Sigmoid colon (tissue), 7 donors: ENCODE results near the gene ORC1. TPM values are rescaled to one million over a fixed set of nuclear protein-coding genes. Genes with fewer than 3 reads are reported as not detected.

Source experiments
- DNase-seq: peaks from one replicate; pipeline ENCODE4 v3.0.0-alpha.2; 2019
- H3K27ac ChIP-seq, 4 donors: fragments of 200-600 bp; sonication (generic); one replicate each; pipeline ENCODE4 v1.5.1; 2016 to 2019; ENCODE audit warnings: mild to moderate bottlenecking in 1 of 4
- H3K27me3 ChIP-seq, 3 donors: fragments of 200-600 bp; sonication (generic); one replicate each; pipeline ENCODE4 v1.5.1; 2019; ENCODE audit warnings: mild to moderate bottlenecking in 1 of 3
- H3K36me3 ChIP-seq, 4 donors: fragments of 200-600 bp; sonication (generic); one replicate each; pipeline ENCODE4 v1.5.1; 2016 to 2019
- H3K4me1 ChIP-seq, 4 donors: fragments of 200-600 bp; sonication (generic); one replicate each; pipeline ENCODE4 v1.5.1; 2017 to 2019
- H3K4me3 ChIP-seq, 4 donors: fragments of 200-600 bp; sonication (generic); one replicate each; pipeline ENCODE4 v1.5.1; 2017 to 2019; ENCODE audit warnings: mild to moderate bottlenecking in 2 of 4, moderate library complexity in 1 of 4
- H3K9me3 ChIP-seq, 4 donors: fragments of 200-600 bp in 3 of 4; sonication (generic) in 3 of 4; one replicate each; pipeline versions ENCODE4 v1.5.1 to v1.6.1; 2013 to 2019
- EP300 ChIP-seq, 4 donors: sonication (generic); formaldehyde crosslinking; IDR thresholded peaks; one replicate each; pipeline ENCODE4 v1.6.1; 2017; ENCODE audit warnings: antibody characterized with exemption in 4 of 4
- POLR2A ChIP-seq, 2 donors: fragments of 450-650 bp; IDR thresholded peaks; one replicate each; pipeline ENCODE4 v1.6.1; 2016; ENCODE audit warnings: antibody characterized with exemption in 2 of 2, mild to moderate bottlenecking in 2 of 2, moderate library complexity in 2 of 2
- POLR2AphosphoS5 ChIP-seq, 4 donors: sonication (generic); formaldehyde crosslinking; IDR thresholded peaks; one replicate each; pipeline ENCODE4 v1.6.1; 2017; ENCODE audit warnings: antibody characterized with exemption in 4 of 4
- WGBS, 2 donors: extraction: QIAGEN DNeasy Blood & Tissue Kit; methylation state at CpG; one replicate each; pipeline ENCODE4 v1.1.7; 2013; 5-methylcytosine and 5-hydroxymethylcytosine counted together
- intact Hi-C: fragments of 100-400 bp; cut with DNase I; formaldehyde crosslinking; loops from one replicate; pipeline ENCODE4 v1.15.1; 2023
- polyA plus RNA-seq, 3 donors: library from polyadenylated mRNA; stranded (reverse); fragments of 200-250 nt; gene quantifications; one replicate each; pipeline ENCODE4 v1.2.3, GENCODE V29; 2013
- total RNA-seq, 4 donors: library from RNA; depleted of rRNA; stranded (reverse); fragments of >200 nt; gene quantifications; one replicate each; pipeline ENCODE4 v1.1.0, GENCODE V29; 2016
- TF ChIP-seq, protein P1 (sequence below), 4 experiments: fragments of 450-650 bp in 3 of 4; fragments of 200-600 bp in 1 of 4; IDR thresholded peaks; one replicate each; pipeline ENCODE4 v1.5.1; 2016 to 2019; ENCODE audit warnings: antibody characterized with exemption in 4 of 4, mild to moderate bottlenecking in 3 of 4, moderate library complexity in 2 of 4
- donor health status: healthy with polysubstance abuse.
- donor health status: Bipolar disorder and iron deficiency.
- donor health status: healthy.

ORC1 gene
- total and polyA plus RNA-seq, 7 donors, result 0.36 to 6.1 (median 1.2) TPM; not detected in 2

DNA sequence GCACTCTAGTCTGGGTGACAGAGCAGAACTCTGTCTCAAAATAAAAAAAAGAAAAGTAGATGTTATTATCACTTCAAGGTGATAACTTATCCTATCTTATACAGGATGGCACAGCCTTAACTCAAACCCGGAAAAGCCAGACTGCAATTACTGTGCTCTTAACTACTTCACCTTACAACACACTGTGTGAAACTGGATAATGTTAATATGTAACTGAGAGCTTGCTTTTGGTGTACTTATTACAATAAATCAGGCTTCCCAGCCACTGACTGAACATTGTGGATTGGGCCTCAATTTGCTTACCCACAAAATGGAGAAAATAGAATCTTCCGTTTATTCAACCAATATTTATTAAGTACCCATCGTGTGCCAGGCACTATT lies 1.4 kb downstream of the ORC1 start:
- DNase-seq, result no peak
- no peaks in the 10 kb centered on the region for H3K27me3 ChIP-seq
- TF ChIP-seq, protein P1, sequence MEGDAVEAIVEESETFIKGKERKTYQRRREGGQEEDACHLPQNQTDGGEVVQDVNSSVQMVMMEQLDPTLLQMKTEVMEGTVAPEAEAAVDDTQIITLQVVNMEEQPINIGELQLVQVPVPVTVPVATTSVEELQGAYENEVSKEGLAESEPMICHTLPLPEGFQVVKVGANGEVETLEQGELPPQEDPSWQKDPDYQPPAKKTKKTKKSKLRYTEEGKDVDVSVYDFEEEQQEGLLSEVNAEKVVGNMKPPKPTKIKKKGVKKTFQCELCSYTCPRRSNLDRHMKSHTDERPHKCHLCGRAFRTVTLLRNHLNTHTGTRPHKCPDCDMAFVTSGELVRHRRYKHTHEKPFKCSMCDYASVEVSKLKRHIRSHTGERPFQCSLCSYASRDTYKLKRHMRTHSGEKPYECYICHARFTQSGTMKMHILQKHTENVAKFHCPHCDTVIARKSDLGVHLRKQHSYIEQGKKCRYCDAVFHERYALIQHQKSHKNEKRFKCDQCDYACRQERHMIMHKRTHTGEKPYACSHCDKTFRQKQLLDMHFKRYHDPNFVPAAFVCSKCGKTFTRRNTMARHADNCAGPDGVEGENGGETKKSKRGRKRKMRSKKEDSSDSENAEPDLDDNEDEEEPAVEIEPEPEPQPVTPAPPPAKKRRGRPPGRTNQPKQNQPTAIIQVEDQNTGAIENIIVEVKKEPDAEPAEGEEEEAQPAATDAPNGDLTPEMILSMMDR (IDR thresholded peaks at IDR 0.05), result no peak
- no peak for TF ChIP-seq POLR2AphosphoS5 (IDR thresholded peaks at IDR 0.05)
- no peak for TF ChIP-seq POLR2A (IDR thresholded peaks at IDR 0.05)
- TF ChIP-seq EP300 (IDR thresholded peaks at IDR 0.05), result no peak
- peaks cover 0 to 19% (median 4%) of the 10 kb centered on the region in 4 donors for H3K36me3 ChIP-seq
- intact Hi-C loops, result loop anchor here (5.0 to 10.0 kb wide), 3 partner anchors 149 to 258 kb away; partner anchors contain the start of genes GPX7, TUT4 and ZFYVE9
- no peak overlapping the region for H3K4me3 ChIP-seq
- H3K27ac ChIP-seq, result no peak overlapping the region
- H3K9me3 ChIP-seq, result no peaks in the 10 kb centered on the region
- peaks cover 0 to 26% (median 23%) of the 10 kb centered on the region in 4 donors for H3K4me1 ChIP-seq
- WGBS, 2 donors, result 13 to 56% methylated on average over 3 of the region's 3 CpGs

DNA sequence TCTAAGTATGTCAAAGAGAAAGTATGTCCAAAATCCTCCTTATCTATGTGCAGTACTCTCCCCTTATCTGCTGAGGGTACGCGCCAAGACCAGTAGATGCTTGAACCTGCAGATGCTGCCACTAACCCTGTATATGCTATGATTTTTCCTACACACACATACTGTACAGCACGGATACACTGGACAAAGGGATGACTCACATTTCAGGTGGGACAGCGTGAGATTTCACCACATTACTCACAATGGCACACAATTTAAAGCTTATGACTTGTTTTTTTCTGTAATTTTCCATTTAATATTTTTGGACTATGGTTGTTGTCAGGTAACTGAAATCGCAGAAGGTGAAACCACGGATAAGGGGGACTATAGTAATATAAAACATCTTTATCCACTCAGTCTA lies 4.1 kb downstream of the ORC1 start:
- no peaks in the 10 kb centered on the region for H3K27me3 ChIP-seq
- intact Hi-C loops, result loop anchor here (5.0 to 10.0 kb wide), 3 partner anchors 152 to 255 kb away; partner anchors contain the start of genes GPX7, TUT4 and ZFYVE9
- WGBS, 2 donors, result 86 to 97% methylated on average over 6 of the region's 6 CpGs
- no peak overlapping the region for H3K27ac ChIP-seq
- TF ChIP-seq, protein P1 (IDR thresholded peaks at IDR 0.05), result no peak
- no peak for TF ChIP-seq POLR2A (IDR thresholded peaks at IDR 0.05)
- no peak for TF ChIP-seq EP300 (IDR thresholded peaks at IDR 0.05)
- TF ChIP-seq POLR2AphosphoS5 (IDR thresholded peaks at IDR 0.05), result no peak
- DNase-seq, result no peak
- H3K4me1 ChIP-seq, result peaks cover 0 to 13% (median 11%) of the 10 kb centered on the region in 4 donors
- H3K4me3 ChIP-seq, result no peak overlapping the region
- H3K36me3 ChIP-seq, result no peaks in the 10 kb centered on the region
- no peaks in the 10 kb centered on the region for H3K9me3 ChIP-seq

DNA sequence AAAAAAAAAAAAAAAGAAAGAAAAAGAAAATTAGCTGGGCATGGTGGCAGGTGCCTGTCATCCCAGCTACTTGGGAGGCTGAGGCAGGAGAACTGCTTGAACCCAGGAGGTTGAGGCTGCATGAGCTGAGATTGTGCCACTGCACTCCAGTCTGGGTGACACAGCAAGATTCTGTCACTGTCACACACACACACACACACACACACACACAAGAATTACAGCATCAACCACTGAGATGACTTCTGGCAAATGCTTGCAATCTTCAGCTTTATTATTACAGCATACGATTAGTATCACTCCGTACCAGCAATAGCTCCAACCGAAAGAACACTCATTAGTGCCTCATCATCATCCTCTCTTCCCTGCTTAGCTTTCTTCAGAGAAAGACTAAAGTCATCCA lies 4.6 kb downstream of the ORC1 start:
- TF ChIP-seq POLR2A (IDR thresholded peaks at IDR 0.05), result no peak
- TF ChIP-seq EP300 (IDR thresholded peaks at IDR 0.05), result no peak
- TF ChIP-seq, protein P1 (IDR thresholded peaks at IDR 0.05), result no peak
- TF ChIP-seq POLR2AphosphoS5 (IDR thresholded peaks at IDR 0.05), result no peak
- Histone ChIP-seq H3K27me3 (no peaks in the 10 kb centered on the region), H3K36me3 (no peaks in the 10 kb centered on the region), H3K27ac (no peak overlapping the region), H3K9me3 (no peaks in the 10 kb centered on the region), H3K4me3 (no peak overlapping the region), H3K4me1 (peaks cover 0 to 11% (median 10%) of the 10 kb centered on the region in 4 donors)
- intact Hi-C loops, result loop anchor here (5.0 to 10.0 kb wide), 3 partner anchors 153 to 255 kb away; partner anchors contain the start of genes GPX7, TUT4 and ZFYVE9
- 95 to 96% methylated on average over 3 of the region's 3 CpGs for WGBS, 2 donors
- no peak for DNase-seq

DNA sequence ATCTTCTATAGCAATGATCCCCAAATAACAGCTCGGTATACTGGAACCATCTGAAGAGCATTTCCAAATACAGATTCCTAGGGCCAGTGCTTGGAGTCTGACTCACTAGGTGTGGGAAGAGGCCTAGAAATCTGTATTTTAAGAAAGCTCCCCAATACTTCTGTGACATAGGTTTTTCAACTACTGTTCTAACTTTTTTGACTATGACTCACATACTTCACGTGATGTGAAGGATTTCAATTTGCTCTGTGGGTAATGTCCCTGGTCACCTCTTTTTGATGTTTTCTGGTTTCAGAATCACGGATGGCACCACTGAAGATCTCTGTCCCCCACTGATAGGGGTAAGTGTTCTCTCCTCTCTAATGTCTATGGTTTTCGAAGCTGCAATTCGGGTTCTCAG lies 11.0 kb downstream of the ORC1 start:
- TF ChIP-seq, protein P1 (IDR thresholded peaks at IDR 0.05), result no peak
- TF ChIP-seq POLR2A (IDR thresholded peaks at IDR 0.05), result no peak
- no peak for TF ChIP-seq EP300 (IDR thresholded peaks at IDR 0.05)
- TF ChIP-seq POLR2AphosphoS5 (IDR thresholded peaks at IDR 0.05), result no peak
- H3K27me3 ChIP-seq, result no peaks in the 10 kb centered on the region
- H3K27ac ChIP-seq, result no peak overlapping the region
- H3K4me3 ChIP-seq, result no peak overlapping the region
- H3K4me1 ChIP-seq, result no peaks in the 10 kb centered on the region
- WGBS, 2 donors, result 93 to 96% methylated on average over 5 of the region's 5 CpGs
- H3K9me3 ChIP-seq, result no peaks in the 10 kb centered on the region
- no peaks in the 10 kb centered on the region for H3K36me3 ChIP-seq
- intact Hi-C loops, result no loop called here
- no peak for DNase-seq

DNA sequence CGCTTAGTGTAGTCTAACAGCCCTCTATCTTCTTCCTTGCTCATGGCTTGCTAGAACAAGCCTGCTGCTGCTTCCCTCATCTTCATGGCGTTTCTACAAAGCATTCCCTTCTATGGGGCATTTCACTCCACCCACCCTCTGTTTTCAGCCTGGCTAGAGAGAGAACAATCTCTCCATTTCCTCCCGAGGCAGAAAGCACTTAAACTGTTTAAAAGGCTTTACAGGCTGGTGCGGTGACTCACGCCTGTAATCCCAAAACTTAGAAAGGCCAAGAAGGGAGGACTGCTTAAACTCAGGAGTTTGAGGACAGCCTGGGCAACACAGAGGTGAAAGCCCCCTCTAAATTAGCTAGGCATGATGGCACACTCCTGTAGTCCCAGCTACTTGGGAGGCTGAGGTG lies 17.8 kb downstream of the ORC1 start:
- H3K4me1 ChIP-seq, result no peaks in the 10 kb centered on the region
- H3K36me3 ChIP-seq, result no peaks in the 10 kb centered on the region
- no peaks in the 10 kb centered on the region for H3K9me3 ChIP-seq
- 88 to 89% methylated on average over 5 of the region's 5 CpGs for WGBS, 2 donors
- H3K4me3 ChIP-seq, result no peak overlapping the region
- H3K27ac ChIP-seq, result no peak overlapping the region
- H3K27me3 ChIP-seq, result no peaks in the 10 kb centered on the region
- TF ChIP-seq POLR2A (IDR thresholded peaks at IDR 0.05) (no peak), EP300 (IDR thresholded peaks at IDR 0.05) (no peak), POLR2AphosphoS5 (IDR thresholded peaks at IDR 0.05) (no peak)
- TF ChIP-seq, protein P1 (IDR thresholded peaks at IDR 0.05), result no peak
- DNase-seq, result no peak
- intact Hi-C loops, result no loop called here
